Endometrial microvascular endothelial cells (primary cell): ENCODE measurements around the gene HK3. TPM values are rescaled to one million over a fixed set of nuclear protein-coding genes. Genes with fewer than 3 reads are reported as not detected.

Experiments used
- in situ Hi-C: cut with HindIII; loops from 2 replicates; pipeline ENCODE4 v1.10.0; 2017; ENCODE audit warnings: low sequenced_read_pairs, low pct_unique_long_range_greater_than_20kb; ENCODE audit errors: inconsistent ontology term
- total RNA-seq: library from RNA; depleted of rRNA; stranded (reverse); fragments of >200 nt; gene quantifications from one replicate; pipeline ENCODE4 v1.2.3, GENCODE V29; 2015; ENCODE audit errors: inconsistent ontology term

The HK3 gene
- not detected for total RNA-seq

- in situ Hi-C loops = no loop called here
Observed at GRCh38 chr5:176899296-176899891, at the start of gene HK3. Gene HK3 (minus strand): TSS chr5:176899346. CDS start chr5:176896159, 3,187 bp downstream.

DNA sequence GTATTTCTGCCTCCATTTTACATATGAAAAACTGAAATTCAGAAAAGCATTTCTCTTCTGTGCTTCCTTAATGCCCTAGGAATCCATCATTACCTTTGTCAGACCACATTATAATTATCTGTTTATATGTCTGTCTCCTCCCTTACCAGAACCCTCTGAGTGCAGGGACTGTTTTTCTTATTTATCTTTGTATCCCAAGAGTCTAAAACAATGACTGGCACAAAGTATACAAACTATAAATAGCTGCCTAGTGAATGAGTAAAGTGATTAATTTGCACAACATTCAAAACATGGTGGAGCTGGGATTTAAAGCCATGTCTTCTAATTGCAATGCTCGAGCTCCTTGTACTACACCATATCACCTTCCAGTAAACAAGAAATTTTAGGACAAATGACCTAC lies 49.3 kb upstream of the HK3 start:
- in situ Hi-C loops = no loop called here

- in situ Hi-C loops = no loop called here
Observed at GRCh38 chr5:176947847-176948246, 48.7 kb upstream of the HK3 start.

DNA sequence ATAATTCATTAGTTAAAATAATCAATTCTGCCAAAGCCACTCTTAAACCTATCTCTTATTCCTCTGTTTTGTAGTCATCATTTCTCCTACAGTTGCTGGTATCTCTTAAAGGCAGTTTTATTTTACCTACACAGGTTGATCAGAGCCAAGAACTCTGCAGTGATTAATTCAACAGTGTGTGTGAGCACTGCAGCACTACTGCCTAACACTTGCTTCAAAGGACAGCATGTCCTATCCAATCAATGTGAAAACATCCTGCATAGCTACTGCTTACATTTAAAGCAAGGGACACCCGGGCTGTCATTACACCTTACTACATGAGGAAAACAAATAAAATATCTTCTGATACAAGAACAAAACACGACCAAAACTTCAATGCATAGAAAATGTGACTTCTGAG lies 45.1 kb upstream of the HK3 start:
- in situ Hi-C loops = no loop called here

GRCh38 chr5:176943816-176944215 lies 44.7 kb upstream of the HK3 start:
- in situ Hi-C loops = no loop called here

DNA sequence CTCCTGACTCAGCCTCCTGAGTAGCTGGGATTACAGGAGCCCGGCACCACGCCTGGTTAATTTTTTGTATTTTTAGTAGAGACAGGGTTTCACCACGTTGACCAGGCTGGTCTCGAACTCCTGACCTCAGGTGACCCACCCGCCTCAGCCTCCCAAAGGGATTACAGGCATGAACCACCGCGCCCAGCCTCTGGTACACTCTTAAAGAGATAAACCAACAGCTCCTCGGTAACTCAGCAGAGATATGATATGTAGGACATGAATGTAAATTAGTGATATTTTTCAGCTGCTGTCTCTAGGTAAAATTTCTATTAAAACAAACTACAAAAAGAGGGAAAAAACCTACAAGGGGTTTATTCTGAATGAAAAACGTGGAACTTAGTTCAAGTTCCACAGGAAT lies 42.8 kb upstream of the HK3 start:
- in situ Hi-C loops = no loop called here

DNA sequence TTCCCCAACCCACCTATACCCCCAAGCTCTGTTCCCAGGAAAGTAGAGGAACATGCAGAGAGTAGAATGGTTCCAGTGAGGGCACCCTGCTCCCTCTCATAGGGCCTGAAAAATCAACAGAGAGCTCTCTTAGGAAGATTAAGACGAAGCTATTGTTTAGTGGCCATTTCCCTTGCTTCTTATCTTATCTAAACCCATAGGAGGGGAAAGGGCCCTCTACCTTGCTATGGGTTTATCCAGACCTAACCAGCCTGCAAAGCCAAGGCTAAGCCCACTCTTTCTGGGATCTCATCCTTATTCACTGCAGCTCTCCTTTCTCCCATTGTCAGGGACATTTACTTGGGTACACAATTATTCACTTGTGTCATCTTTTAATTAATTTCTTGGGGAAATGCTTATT lies 39.3 kb upstream of the HK3 start:
- in situ Hi-C loops = no loop called here

DNA sequence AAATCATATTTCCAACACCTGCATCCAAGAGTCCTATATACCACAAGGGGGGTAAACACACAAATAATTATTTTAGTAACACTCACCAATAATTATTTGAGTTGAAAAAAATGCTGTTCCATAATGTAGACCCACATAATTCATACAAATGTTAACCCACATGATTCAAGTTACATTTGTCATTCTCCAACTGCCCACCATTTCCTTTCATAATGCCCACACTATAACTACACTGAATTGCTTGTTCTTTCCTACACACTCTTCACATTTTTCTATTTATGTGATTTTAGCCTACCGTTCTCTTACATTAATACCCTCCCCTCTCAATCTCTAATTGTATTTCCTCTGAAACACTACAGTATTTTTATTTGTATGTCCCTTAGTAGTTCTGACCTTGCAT lies 35.9 kb upstream of the HK3 start:
- in situ Hi-C loops = no loop called here

DNA sequence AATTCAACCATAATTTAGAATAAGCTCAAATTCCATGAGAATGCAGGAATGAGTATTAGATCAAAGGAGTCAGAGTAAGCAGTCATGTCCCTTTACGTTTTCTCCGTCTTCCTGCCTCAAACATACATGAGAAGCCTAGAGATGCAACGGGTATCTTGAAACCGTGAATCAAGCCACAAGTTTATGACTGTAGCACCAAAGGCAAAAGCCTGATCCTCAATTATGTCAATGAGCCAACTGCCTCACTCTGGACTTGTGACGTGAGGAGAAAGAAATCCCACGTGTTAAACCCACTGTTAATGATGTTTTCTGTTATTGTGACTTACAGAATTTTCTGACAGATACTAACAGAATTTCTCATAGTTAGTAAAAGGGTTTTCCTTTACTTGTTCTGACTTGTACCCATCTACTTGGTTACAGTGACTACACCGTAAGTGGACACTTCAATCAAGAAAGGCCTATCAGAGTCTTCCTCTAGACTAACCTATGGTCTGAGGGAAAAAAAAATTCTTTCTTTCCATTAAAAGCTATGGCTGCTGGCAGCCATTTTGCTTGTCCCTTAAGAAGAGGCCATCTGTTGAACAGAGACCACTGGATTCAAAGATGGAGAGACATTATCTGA lies 35.3 kb upstream of the HK3 start:
- in situ Hi-C loops = no loop called here

- in situ Hi-C loops = no loop called here
Observed at GRCh38 chr5:176929654-176930053, 30.5 kb upstream of the HK3 start.

DNA sequence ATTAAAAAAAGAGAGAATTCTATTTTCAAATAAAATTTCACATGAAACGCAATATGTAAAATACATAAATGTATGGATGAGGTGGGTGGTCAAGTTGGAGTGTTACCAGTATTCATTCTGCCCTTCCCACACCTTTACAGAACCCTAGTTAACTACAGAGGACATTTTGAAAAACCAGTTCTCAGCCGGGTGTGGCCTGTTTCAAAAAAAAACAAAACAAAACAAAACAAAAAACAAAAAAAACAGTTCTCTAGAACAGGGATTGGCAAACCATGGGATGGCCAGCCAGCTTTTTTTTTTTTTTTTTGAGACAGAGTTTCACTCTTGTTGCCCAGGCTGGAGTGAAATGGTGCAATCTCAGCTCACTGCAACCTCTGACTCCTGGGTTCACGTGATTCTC lies 28.4 kb upstream of the HK3 start:
- in situ Hi-C loops = no loop called here

DNA sequence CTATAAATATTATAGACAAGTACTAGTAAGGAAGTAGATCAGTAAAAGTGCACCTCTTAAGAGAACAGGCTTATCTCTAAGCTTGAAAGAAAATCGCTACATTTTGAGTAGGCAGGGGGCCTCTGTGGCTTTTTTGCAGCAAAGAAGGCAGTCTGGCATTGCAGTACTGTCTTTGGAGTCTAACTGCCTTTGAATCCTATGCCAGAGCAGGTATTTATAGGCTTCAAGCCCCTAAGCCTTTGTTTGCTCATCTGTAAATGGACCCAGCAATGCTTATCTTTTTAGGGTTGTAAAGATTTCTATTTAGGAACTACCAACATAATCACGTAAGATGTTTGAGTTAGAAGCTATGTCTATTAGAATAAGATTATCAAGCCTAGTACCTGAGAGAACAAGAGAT lies 23.7 kb upstream of the HK3 start:
- in situ Hi-C loops = no loop called here

DNA sequence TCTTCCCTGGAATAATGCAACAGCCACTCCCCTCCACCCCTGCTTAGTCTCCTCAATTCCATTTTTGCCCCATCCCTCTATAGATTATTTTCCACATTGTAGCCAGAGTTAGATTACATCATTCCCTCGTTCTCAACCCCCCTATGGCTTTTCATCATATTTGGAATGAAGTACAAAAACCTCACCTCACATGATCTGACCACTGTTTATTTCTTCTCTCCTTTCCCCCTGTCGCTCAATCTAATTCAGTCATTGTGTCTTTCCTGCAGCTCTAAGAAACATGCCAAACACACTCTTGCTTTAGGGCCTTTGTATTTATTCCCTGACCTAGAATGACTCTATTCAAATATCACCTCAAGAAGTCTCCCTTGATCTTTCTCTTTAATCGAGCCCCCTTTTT lies 22.6 kb upstream of the HK3 start:
- in situ Hi-C loops = no loop called here

GRCh38 chr5:176918613-176919012 lies 19.5 kb upstream of the HK3 start:
- in situ Hi-C loops = no loop called here

DNA sequence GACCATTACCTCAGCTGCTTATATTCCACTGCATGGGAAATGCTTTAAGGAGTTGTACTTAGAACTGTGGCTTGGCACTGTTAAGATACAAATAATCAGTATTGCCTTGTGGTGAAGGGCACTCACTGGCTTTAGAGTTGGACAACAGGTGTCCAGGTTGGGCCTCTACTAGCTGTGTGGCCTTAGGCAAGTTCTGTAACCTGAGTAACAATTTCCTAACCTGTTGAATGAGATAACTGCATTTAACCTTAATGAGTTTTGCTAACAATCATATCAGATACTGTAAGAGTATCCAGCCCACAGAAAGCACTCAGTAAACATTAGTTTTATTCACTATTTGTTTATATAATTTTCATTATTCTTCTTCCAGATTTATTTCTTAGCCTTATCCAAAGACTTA lies 17.2 kb upstream of the HK3 start:
- in situ Hi-C loops = no loop called here

- in situ Hi-C loops = no loop called here
Observed at GRCh38 chr5:176915906-176916305, 16.8 kb upstream of the HK3 start.

DNA sequence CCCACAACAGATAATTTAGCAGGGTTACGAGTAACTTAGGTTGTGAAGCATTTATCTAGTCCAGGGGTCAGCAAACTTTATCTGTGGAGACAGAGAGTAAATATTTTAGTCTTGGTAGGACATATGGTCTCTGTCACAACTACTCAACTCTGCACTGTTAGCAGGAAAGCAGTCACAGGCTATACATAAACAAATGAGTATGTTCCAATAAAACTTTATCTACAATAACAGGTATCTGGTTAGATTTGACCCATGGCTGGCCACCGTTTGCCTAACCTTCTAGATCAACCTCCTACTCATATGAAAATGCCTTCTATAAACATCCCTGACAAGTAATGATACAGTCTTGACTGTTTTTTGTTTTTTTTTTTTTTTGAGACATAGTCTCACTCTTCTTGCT lies 13.0 kb upstream of the HK3 start:
- in situ Hi-C loops = no loop called here

GRCh38 chr5:176908675-176909368 lies 9.7 kb upstream of the HK3 start:
- in situ Hi-C loops = no loop called here

DNA sequence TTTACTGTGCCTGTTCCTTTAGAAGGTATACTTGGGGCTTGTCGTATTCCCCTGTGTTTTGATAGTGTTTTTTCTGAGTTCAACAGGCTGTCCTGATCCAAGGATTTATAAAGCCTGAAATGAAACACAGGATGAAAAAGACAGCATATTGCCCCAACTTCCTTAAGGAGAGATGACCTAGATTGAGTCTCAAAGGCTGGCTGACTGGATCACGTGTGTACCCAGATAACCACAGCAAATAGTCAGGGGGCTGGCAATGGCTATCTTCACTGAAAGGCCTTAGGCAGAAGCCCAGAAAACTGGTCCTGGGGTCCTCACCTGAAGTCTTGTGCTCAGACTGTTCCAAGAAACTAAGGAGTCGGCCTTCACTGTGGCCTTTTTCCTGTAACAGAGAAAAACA lies 7.7 kb upstream of the HK3 start:
- in situ Hi-C loops = no loop called here

DNA sequence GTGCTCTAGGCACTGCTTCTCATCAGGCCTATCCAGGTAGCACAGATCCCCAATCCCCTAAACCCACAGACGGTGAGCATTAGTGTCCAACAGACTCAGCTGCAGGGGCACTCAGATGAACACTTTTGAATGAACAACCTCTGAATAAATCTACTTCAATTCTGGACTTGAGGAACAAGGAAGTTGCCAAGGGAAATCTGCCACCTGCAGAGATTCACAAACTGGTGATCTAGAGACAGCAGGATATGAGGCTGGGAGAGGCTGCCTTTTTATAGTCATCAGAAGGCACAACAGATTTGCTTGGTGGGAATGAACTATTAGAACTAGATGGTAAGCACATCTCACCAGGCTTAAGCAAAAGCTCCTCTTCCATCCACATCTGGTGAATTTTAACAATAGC lies 7.0 kb upstream of the HK3 start:
- in situ Hi-C loops = no loop called here
